Measurements from ENCODE around the gene FKBP3. TPM values are rescaled to one million over a fixed set of nuclear protein-coding genes. Genes with fewer than 3 reads are reported as not detected.

The FKBP3 gene
- total RNA-seq, 1 donor from 2014 or later, result 95.1 TPM

- Mint-ChIP-seq H3K27me3 (ENCODE audit: unreplicated experiment) (no peaks in the 10 kb centered on the region), H3K27ac (ENCODE audit: unreplicated experiment) (no peak overlapping the region), H3K4me3 (ENCODE audit: unreplicated experiment) (no peak overlapping the region), H3K4me1 (ENCODE audit: low read depth, unreplicated experiment) (no peaks in the 10 kb centered on the region), H3K9me3 (ENCODE audit: unreplicated experiment) (peaks cover 2% of the 10 kb centered on the region), H3K36me3 (ENCODE audit: unreplicated experiment) (no peaks in the 10 kb centered on the region)
- DNase-seq, result no peak
- no peak for TF ChIP-seq CTCF (IDR thresholded peaks at IDR 0.05; ENCODE audit: partially characterized antibody, unreplicated experiment)
Measured at GRCh38 chr14:45095143-45095542, 39.1 kb downstream of the FKBP3 start.

- H3K36me3 Mint-ChIP-seq (ENCODE audit: unreplicated experiment), result no peaks in the 10 kb centered on the region
- DNase-seq, result no peak
- H3K27me3 Mint-ChIP-seq (ENCODE audit: unreplicated experiment), result no peaks in the 10 kb centered on the region
- TF ChIP-seq CTCF (IDR thresholded peaks at IDR 0.05; ENCODE audit: partially characterized antibody, unreplicated experiment), result no peak
- no peak overlapping the region for H3K27ac Mint-ChIP-seq (ENCODE audit: unreplicated experiment)
- no peak overlapping the region for H3K4me3 Mint-ChIP-seq (ENCODE audit: unreplicated experiment)
- H3K9me3 Mint-ChIP-seq (ENCODE audit: unreplicated experiment), result peaks cover 2% of the 10 kb centered on the region
- no peaks in the 10 kb centered on the region for H3K4me1 Mint-ChIP-seq (ENCODE audit: low read depth, unreplicated experiment)
Measured at GRCh38 chr14:45094275-45094674, 40.0 kb downstream of the FKBP3 start.

- H3K4me3 Mint-ChIP-seq (ENCODE audit: unreplicated experiment), result no peak overlapping the region
- H3K4me1 Mint-ChIP-seq (ENCODE audit: low read depth, unreplicated experiment), result no peaks in the 10 kb centered on the region
- TF ChIP-seq CTCF (IDR thresholded peaks at IDR 0.05; ENCODE audit: partially characterized antibody, unreplicated experiment), result no peak
- no peaks in the 10 kb centered on the region for H3K36me3 Mint-ChIP-seq (ENCODE audit: unreplicated experiment)
- H3K9me3 Mint-ChIP-seq (ENCODE audit: unreplicated experiment), result no peaks in the 10 kb centered on the region
- H3K27ac Mint-ChIP-seq (ENCODE audit: unreplicated experiment), result no peak overlapping the region
- no peak for DNase-seq
- no peaks in the 10 kb centered on the region for H3K27me3 Mint-ChIP-seq (ENCODE audit: unreplicated experiment)
Measured at GRCh38 chr14:45091710-45092109, 42.6 kb downstream of the FKBP3 start.

GRCh38 chr14:45089813-45090212 lies 44.5 kb downstream of the FKBP3 start:
- Mint-ChIP-seq H3K4me1 (ENCODE audit: low read depth, unreplicated experiment) (peaks cover 8% of the 10 kb centered on the region), H3K27me3 (ENCODE audit: unreplicated experiment) (no peaks in the 10 kb centered on the region), H3K4me3 (ENCODE audit: unreplicated experiment) (no peak overlapping the region), H3K36me3 (ENCODE audit: unreplicated experiment) (no peaks in the 10 kb centered on the region), H3K27ac (ENCODE audit: unreplicated experiment) (no peak overlapping the region), H3K9me3 (ENCODE audit: unreplicated experiment) (no peaks in the 10 kb centered on the region)
- no peak for TF ChIP-seq CTCF (IDR thresholded peaks at IDR 0.05; ENCODE audit: partially characterized antibody, unreplicated experiment)
- DNase-seq, result no peak

- Mint-ChIP-seq H3K4me1 (ENCODE audit: low read depth, unreplicated experiment) (peaks cover 8% of the 10 kb centered on the region), H3K27ac (ENCODE audit: unreplicated experiment) (peak overlapping the region; percentile 59), H3K36me3 (ENCODE audit: unreplicated experiment) (no peaks in the 10 kb centered on the region), H3K4me3 (ENCODE audit: unreplicated experiment) (peak overlapping the region; percentile 96), H3K27me3 (ENCODE audit: unreplicated experiment) (peaks cover 4% of the 10 kb centered on the region), H3K9me3 (ENCODE audit: unreplicated experiment) (peaks cover 3% of the 10 kb centered on the region)
- no peak for DNase-seq
- no peak for TF ChIP-seq CTCF (IDR thresholded peaks at IDR 0.05; ENCODE audit: partially characterized antibody, unreplicated experiment)
Measured at GRCh38 chr14:45084946-45085346, 49.3 kb downstream of the FKBP3 start.
